GM19397 (cell line): ENCODE measurements around the gene MRPL9.

Experiments used
- ATAC-seq: cut with Tn5 transposase; IDR thresholded peaks from one replicate; pipeline ENCODE4 v1.9.1; 2021; ENCODE audit warnings: mild to moderate bottlenecking, moderate library complexity; ENCODE audit not compliant: unreplicated experiment

Gene MRPL9

GRCh38 chr1:151713874-151714273, 49.4 kb downstream of the MRPL9 start:
- no peak for ATAC-seq

DNA sequence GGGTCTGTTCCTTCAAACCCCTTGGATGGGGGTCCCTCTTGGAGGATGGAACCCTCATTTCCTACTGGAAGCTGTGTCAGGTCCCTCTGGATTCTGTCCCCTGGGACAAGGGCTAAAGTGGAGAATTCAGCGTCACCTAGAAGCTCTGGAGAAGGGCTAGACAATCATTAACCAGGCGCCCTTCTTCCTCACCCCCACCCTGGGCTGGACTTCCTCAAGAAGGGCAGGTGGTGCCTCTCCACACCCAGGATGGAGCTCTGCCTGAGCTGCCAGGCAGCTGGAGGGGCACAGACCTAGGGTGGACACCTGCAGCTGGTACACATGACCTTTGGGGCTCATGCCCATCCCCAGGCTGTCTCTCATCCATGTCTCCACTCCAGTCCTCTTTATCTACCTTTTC, 50.3 kb downstream of the MRPL9 start:
- no peak for ATAC-seq

GRCh38 chr1:151711951-151712350, 51.3 kb downstream of the MRPL9 start:
- ATAC-seq = no peak

DNA sequence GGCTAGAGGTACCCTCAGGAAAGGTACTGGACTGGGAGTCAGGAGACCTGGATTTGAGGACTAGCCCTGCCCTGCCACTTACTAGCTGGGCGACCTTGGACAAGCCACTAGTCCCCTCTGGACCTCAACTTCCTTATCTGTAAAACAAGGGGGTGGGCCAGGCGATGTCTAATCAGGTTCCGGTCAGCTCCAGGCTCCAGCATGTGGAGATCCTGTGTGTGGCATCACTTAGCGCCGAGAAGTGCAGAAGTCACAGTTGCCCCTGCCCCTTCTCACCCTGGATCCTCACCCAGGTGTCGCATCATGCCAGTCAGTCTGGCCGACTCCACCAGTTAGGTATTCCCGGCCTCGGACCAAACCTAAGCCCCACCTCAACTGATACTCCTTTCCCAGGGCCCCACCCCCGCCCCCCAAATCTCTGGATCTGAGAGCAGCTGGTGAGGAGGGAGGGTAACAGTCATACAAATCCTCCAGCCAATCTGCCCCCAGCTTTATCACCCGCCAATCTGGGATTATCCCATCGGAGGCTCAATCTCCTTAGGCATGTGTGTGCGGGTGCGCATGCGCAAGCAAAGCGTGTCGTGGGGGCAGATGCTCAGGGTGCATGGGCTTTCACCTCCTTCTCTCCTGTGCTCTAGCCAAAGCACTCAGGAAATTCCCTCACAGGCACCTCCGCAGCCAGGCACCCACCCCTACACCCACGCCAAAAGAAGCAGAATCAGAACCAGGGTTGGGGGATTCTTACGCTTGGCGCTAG, 52.1 kb downstream of the MRPL9 start:
- no peak for ATAC-seq

DNA sequence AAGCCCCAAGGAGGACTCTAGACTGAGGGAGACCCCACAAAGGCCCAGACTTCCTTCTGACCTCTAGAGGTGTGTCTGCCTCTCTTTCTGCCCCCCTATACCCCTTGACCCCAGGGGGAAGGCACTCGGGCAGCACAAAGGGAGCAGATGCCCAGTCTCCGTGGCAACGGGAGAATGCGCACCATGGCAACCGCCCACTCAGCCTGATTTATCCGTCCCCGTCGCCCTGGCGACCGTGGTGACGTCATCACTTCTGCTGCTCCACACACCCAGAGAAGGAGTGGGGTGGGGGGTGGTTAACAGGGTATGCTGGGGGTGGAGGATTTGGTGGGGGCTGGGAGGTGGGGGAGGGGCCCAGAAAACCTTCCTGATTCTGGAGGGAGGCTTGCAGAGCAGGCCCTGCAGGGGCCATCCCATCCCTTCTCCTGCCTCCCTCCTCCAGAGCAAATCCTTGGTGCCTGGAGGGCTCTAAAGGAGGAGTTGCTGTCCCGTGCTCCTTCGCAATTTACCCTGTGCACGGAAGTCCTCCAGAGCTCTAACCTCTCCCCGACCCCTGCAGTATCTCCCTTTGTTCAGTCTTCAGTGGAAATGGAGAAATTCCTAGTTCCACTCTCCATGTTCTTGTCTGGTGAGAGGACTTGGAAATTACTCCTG, 53.0 kb downstream of the MRPL9 start:
- ATAC-seq = no peak
